ENCODE results near the gene GALNT9.
"Not testable (repeated sequence)": the region's sequence is repeated elsewhere in the genome, so short reads cannot be mapped to it uniquely, and the experiment has no call there.

GALNT9 gene

GRCh38 chr12:132263451-132264049 lies 65.8 kb downstream of the GALNT9 start:
- DNase-seq, result peak; percentile 18

DNA sequence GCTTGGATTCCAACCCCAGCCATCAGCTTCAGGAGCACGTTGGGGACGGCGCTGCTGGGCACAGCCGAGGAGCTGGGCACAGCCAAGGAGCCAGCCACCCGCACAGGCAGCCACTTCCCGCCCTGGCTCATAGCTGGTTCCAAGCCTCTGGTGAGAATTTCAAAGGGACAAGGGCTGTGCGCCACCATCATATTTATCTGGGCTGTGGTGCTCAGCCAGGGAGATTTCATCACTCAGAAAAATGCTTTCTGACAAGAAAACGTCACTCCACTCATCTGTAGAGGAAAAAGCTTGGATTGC lies 66.4 kb downstream of the GALNT9 start:
- no peak for DNase-seq

DNA sequence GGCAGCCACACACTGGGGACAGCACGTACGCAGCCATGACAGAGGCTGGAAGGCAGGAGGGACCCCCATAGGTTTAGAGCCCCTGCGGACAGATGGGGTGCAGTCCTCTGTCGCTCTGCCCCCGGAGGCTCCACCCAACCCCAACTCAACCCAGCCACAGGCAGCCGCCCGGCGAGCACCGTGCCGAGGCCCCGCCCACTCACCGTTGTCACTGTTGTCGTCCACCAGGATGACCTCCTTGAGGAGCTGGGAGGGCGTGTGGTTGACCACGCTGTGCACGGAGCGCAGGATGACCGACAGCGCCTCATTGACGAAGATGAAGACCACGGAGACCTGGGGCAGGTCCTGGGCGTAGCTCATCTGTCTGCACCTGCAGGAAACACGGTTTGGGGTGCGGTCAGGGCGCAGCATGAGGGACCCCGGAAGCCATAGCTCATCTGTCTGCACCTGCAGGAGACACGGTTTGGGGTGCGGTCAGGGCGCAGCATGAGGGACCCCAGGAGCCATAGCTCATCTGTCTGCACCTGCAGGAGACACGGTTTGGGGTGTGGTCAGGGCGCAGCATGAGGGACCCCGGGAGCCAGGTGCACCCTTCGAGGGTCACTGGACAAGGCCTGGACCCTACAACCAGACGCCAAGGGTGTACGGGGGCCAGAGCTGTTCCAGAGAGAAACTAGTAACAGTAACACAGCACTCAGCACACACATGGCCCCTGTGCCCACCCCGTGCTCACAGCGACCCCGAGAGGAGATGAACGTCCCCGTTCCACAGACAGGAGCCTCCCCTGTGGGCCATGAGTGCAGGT lies 66.9 kb downstream of the GALNT9 start:
- no peak for DNase-seq

DNA sequence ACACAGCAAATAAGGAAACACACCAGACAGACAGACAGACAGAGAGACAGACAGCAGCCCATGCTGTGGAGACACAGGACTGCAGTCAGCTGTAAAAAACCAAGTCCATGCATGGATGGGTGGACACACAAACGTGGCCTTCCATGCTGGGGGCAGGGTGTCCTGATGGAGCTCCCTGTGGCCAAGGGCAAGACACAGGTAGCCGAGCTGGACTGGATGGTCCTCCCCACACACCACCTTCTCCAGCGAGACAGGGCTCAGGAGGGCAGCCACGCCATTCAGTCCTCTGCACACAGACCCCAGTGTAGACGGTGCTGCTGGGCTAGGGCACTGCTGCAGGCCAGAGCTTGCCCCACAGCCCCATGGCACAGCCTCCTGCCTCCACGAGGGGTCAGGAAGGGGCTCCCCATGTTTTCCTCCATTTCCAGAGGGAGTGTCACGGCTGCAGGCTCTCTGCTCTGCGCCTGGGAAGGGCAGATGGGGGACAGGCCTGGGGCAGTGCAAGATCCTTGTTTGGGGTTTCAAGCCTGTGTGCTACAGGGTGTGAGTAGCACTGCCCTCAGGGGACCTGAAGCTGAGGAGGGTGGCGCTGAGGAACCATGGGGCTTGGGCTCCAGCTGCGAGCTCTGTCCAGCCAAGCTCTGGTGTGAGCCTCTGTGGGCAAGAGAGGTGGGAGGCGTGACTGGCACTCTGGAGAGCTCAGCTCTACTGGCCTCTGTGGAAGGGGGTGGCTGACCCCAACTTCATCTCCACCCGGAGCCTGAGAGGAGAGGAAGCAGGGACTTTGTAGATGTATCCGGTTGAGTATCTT lies 67.9 kb downstream of the GALNT9 start:
- DNase-seq, result no peak

DNA sequence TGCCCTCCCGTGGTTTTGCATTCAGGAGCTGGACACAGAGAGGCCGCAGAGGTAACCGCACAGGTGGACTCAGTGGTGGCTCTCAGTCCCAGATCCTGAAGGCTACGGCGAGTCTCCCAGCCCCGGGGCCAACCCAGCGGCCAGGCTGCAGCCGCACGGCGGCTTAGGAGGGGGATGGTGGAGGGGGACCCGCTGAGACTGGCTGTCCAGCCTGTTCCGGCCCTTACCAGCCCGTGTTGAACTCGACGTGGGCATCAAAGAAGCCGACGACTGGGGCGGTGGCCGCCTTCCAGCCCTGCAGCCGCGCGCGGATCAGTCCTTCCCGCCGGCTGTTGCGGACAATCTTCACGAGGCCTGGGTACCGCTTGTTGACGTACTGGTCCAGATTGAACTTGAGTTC lies 68.7 kb downstream of the GALNT9 start:
- DNase-seq, result no peak

GRCh38 chr12:132259872-132260695 lies 69.3 kb downstream of the GALNT9 start:
- no peak for DNase-seq

DNA sequence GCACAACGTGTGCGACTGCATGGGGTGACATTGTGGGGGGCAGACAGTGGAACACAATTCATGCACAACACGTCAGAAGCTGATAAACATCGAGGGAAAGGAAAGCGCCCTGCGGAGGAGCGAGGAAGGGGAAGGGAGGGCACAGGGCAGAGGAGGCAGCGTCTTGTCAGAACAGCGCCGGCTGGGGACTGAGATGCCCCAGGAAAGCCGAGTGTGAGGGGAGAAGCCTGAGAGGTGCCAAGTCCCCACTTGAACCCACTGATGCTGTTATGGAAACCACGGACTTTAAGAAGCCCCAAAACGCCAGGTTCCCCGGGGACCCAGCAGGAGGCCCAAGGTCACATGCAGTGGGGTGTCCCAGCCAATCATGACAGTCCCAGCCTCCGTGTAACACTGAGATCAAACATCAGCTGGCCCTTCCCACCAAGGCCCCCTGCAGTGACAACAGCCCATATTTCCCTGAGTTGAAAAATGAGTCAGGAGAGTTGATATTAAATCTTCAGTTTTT lies 70.0 kb downstream of the GALNT9 start:
- no peak for DNase-seq

- DNase-seq, result no peak
Measured at GRCh38 chr12:132258543-132258942, 70.8 kb downstream of the GALNT9 start.

DNA sequence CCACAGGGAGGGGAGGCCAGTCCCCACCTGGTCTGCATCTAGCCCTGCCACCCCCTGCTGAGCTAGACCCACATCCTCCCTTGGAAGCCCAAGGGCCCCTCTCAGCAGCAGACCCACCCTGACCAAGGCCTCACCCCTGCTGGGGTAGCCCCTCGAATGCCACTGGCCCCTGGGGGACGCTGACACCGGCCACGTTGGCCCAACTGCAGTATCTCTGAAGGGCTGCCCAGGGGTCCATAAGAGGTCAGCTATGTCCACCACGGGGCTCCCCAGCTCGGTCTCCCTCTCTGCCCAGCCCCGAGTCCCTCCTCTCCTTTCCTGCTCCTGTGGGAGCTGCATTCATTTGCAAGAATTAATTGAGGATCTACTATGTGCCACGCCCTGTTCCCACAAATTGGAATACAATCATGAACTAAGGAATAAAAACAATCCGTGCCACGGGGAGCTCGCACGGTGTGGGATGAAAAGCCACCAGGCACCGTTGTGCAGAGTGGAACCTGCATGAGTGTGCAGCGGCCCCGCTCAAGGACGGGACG lies 71.4 kb downstream of the GALNT9 start:
- no peak for DNase-seq

DNA sequence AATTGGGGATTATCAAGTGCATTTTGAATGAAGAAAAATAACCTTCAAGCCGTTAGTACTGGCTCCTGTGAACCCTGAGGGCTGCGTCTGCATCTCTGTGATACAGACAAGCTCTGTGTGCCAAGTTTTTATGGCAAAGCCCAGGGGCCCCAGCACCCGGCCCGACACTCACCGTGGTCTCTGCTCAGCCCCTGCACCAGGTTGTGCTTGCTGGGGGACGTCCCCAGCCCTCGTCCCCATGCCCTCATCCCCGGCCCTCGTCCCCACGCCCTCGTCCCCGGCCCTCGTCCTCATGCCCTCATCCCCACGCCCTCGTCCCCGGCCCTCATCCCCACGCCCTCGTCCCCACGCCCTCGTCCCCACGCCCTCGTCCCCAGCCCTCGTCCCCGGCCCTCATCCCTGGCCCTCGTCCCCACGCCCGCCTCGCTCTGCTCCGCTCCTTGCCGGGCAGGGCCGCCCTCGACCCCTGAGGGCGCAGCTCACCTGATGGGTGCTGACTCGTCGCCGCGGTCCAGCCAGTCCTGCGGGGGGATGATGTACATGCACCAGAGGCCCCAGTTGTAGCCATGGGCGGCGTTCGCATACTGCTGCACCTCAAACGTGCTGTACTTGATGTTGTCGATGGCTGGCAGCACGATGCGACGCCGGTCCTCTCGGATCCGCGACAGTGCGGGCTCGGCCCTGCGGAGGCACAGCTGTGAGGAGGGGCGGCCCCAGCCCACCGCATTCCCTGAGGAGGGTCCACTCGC lies 72.0 kb downstream of the GALNT9 start:
- DNase-seq, result no peak

DNA sequence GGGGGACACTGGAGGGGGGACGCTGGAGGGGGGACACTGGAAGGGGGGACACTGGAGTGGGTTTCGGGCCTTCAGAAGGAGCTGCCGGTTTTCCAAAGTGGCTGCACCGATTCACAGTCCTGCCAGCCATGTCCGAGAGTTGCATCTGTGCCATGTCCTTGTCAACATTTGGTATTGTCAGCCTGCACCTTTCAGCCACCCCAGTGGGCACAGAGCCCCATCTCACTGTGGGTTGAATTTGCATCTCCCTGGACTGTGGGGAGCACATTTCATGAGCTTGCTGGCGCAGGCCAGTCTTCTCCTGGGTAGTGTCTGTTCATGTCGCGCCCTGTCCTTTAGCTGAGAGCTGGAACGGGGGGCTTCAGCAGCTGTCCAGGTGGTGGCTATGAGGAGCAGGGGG lies 72.7 kb downstream of the GALNT9 start:
- no peak for DNase-seq

DNA sequence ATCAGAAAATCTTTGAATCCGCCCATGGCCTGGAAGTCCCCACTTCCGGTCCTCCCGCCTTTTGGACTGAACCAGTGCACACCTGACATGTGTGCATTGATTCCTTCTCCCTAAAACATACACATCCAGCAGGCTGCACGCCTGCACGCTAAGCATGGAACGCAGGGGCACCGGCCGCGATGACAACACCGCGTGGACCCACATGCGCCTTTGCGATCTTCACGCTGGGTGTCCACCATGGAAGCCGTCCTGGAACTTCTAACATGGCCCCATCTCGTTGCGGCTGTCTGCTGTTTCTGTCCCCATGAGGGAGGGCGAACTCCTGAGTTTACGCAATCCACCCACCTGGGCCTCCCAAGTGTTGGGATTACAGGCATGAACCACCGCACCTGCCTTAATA lies 73.7 kb downstream of the GALNT9 start:
- DNase-seq, result no peak

DNA sequence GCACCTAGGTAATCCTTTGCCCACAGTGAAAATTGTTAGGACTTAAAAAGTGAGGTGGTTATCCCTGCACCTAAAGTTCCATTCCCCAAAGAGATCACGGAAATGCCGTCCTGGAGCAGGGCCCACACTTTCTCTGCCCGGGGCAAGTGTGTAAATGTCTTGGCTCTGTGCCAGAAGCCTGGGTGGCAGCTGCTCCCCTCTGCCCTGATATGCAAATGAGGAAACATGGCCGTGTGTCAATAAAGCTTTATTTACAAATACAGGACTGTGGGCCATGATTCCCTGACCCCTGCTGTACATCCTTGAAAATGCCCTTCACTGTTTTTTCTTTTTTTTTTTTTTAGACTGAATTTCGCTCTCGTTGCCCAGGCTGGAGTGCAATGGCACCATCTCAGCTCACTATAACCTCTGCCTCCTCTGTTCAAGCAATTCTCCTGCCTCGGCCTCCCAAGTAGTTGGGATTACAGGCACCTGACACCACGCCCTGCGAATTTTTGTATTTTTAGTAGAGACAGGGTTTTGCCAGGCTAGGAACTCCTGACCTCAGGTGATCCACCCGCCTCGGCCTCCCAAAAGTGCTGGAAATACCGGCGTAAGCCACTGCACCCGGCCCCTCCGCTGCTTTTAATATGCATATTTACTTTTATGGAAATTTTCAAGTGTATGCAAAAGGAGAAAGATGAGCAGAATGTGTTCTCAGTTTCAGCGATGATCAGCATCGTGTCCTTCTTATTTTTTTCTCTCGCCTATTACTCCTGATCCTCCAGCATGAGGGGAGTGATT lies 75.5 kb downstream of the GALNT9 start:
- DNase-seq, result no peak

DNA sequence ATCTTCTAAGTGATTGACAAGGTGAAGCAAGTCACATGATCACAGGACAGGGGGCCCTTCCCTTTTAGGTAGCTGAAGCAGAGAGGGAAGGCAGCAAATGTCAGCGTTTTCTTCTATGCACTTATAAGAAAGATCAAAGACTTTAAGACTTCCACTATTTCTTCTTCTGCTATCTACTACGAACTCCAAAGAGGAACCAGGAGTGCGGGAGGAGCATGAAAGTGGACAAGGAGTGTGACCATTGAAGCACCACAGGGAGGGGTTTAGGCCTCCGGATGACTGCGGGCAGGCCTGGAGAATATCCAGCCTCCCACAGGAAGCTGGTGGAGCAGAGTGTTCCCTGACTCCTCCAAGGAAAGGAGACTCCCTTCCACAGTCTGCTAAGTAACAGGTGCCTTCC lies 76.4 kb downstream of the GALNT9 start:
- DNase-seq, result not testable (repeated sequence)

DNA sequence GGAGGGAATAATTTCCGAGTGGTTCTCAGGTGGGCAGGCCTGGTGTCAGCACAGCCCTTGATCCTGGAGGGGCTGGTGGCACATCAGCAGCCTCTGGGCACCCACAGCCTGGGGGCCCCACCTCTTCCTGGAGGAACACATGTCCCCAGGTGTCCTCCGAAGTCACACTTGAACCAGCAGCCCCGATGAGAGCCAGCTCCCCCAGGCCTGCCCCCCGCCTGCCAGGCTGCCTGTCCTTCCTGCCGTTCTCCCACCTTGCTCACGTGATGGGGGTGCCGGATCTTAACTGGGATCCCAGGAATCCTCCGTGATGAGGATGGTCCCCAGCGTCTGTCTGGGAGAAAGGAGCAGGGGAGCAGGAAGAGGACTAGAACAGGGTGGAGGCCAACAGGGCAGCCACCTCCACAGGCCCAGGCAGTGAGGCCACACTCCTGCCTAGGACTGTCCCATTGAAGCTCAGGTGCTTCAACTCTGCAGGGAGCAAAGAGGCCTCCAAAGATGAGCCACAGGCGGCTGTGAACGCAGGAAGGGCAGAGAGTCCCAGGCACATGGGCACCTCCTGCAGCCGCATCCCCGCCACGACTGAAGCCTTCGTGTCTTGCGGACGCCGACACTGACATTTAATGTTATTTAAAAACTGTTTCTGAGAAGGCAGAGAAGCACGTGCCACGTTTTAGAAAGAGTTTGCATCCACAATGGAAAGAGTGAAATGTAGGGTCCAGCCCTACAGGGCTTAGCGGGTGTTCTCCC lies 77.5 kb downstream of the GALNT9 start:
- no peak for DNase-seq

DNA sequence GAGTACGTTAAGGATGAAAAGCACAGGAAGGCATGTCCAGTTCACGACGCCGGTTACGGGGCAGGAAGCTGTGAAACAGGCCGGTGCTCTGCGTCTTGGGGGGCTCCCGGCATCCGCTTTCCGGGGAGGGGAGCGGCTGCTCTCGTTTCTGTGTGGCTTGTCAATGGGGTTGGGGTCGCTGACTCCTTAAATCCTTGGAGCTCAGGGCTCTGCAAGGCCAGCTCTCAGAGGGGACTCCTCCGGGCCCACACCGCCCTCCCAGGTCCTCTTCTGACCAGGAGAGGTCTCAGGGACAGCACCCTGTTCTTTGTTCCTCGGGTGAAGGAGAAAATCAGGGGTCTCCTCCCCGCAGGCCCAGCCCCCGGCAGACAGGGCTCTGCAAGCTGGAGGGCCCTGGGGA lies 78.1 kb downstream of the GALNT9 start:
- DNase-seq, result no peak

GRCh38 chr12:132250707-132251106 lies 78.7 kb downstream of the GALNT9 start:
- DNase-seq, result no peak

GRCh38 chr12:132249689-132250478 lies 79.5 kb downstream of the GALNT9 start:
- DNase-seq, result no peak

GRCh38 chr12:132248453-132249167 lies 80.8 kb downstream of the GALNT9 start:
- no peak for DNase-seq

Data from DMS79 treated with DMSO at 0.1 percent for 48 hours (cell line).